GM11168 (cell line): ENCODE data around the gene ADRA2C.

ENCODE experiments used
- in situ Hi-C: fragments of 300-500 bp; cut with MboI; formaldehyde crosslinking; loops from one replicate; pipeline ENCODE4 v1.12.0; 2022; ENCODE audit warnings: low sequenced_read_pairs; ENCODE audit not compliant: unreplicated experiment

ADRA2C gene

GRCh38 chr4:3789587-3789986, 23.4 kb downstream of the ADRA2C start:
- in situ Hi-C loops, result no loop called here

DNA sequence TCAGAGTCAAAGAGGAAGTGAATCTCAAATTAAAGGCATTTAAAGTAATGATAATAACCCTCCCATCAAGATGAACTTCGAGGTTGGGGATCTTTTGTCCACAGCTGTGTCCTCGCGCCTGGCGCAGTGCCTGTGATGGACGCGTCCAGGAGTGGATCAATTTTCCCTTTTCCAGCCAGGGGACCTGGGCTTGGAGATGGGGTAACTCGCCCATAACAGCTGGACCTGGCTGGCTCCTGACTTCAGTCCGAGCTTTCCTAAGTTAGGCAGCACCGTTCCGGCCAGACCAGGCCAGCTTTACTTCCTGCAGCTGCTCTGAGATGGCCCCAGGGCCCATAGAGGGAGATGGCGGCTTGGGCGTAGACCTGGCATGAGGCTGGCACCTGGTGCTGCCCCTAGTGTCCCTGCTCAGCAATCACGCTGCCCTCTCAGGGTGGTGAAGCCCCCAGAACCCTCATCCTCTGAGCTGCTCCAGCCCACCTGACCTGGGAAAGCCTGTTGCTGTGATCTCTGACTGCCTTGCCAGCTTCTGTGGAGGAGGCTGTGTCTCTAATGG, 23.9 kb downstream of the ADRA2C start:
- in situ Hi-C loops, result no loop called here

GRCh38 chr4:3791256-3791655, 25.1 kb downstream of the ADRA2C start:
- in situ Hi-C loops, result no loop called here

GRCh38 chr4:3791910-3792542, 25.8 kb downstream of the ADRA2C start:
- in situ Hi-C loops, result no loop called here

- in situ Hi-C loops, result no loop called here
Measured at GRCh38 chr4:3792813-3793212, 26.6 kb downstream of the ADRA2C start.

DNA sequence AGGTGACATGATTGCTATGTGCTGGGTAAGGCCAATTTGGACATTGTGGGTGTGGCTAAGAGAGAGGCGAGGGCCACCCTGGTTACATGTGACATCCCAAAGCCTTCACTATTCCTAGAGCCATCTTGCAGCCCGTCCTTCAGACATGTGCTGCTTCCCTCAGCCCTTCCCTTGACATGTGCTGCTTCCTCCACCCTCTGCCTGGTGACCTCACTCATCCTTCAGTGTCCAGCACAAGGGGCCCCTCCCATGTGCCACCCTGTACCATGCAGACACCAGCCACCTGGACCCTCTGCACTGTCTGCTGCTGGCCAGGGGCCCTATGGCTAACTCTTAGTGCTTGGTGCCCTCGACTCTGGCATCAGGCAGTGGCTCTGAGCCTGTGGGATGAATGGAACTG, 27.4 kb downstream of the ADRA2C start:
- in situ Hi-C loops, result no loop called here

DNA sequence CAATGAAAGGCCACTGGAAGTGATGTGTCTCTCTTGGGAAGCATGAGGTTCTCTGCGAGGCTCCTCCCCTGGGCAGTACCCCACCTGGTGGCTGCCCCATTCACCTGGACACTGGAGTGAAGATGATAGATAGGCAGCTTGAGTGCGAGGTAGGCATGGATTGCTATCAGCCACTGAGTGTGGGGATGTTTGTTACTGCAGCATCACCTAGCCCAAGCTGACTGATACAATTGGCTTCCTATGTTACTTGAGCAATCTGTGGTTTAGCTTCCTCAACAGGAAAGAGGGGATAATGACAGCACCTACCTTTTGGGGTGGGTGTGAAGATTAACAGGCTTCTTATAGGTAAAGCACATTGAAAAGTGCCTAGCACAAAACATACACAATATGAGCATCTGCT, 30.8 kb downstream of the ADRA2C start:
- in situ Hi-C loops, result no loop called here

DNA sequence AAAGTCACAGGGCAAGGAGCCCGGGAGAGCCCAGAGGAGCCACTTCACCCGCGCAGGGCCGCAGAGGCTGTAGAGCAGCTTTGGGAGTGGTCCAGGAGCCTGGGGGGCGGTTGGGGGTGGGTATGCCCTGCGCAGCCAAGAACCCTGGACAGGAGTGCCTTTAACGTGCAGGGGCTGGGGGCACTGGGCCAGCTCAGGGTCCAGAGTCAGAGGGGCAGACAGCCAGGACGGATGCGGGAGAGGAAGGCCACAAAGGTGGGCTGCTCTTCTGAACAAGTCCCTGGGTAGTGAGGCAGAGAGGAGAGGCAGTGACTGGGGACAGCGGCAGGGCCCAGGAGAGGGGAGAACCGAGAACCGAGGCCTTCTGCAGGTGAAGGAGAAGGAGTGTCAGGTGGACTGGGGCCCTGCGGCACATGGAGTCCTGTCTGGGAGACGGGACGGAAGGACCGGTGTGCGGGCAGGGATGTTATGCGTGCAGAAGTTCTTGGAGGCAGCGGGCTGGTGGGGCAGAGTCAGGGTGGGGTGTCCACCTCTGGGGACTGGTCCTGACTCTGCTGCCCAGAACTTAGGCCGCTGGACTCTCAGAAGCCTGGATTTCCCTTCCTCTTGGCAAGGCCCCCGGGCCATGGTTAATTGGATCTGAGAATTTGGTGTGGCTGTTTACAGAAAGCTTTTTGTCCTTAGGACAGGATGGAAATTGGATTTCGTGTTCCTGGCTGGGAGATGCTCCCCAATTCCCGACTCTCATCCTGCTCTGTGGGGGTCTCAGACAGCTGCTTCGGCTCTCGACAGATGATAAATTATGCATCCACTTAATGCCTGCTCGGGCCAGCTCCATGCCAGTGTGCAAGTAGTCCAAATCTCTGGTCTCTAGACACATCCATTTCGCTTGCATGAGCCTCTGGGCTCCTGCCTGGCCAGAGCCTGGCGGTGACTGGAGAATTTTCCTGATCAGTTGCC, 31.9 kb downstream of the ADRA2C start:
- in situ Hi-C loops, result no loop called here

- in situ Hi-C loops, result no loop called here
Measured at GRCh38 chr4:3799496-3799895, 33.3 kb downstream of the ADRA2C start.

DNA sequence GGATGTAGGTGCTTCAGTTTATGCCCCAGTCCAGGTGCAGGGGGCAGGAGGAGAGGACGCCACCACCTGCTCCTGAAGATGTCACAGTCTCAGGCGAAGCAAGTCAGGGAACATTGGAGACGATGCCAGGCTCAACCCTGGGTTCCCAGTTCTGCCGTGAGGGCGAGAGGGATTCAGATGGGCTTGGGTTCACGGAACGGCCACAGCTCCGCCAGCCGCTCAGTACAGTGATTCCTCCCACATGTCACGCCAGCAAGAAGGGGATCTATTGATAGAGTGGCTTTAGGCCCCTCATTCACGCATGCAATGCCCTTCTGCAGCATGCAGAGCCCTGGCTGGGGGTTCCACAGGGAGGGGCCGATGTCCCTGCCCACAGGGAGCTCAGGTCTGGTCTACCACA, 34.2 kb downstream of the ADRA2C start:
- in situ Hi-C loops, result no loop called here

DNA sequence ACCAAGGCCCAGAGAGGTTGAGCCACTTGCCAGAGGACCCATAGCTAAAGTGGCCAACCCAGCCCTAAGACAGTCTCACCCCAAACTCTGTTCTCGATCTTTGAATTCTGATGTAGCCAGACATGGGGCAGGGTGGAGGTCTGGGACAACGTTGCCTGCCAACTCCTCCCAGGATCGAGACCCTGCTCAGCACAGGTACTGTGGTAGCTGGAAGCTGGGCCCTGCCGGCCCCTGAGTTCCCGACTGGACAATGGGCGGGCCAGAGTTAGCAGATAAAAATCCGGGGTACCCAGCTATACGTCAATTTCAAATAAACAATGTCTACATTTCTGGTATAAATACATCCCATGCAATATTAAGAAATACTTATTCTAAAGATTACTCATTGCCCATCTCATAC, 35.3 kb downstream of the ADRA2C start:
- in situ Hi-C loops, result no loop called here

DNA sequence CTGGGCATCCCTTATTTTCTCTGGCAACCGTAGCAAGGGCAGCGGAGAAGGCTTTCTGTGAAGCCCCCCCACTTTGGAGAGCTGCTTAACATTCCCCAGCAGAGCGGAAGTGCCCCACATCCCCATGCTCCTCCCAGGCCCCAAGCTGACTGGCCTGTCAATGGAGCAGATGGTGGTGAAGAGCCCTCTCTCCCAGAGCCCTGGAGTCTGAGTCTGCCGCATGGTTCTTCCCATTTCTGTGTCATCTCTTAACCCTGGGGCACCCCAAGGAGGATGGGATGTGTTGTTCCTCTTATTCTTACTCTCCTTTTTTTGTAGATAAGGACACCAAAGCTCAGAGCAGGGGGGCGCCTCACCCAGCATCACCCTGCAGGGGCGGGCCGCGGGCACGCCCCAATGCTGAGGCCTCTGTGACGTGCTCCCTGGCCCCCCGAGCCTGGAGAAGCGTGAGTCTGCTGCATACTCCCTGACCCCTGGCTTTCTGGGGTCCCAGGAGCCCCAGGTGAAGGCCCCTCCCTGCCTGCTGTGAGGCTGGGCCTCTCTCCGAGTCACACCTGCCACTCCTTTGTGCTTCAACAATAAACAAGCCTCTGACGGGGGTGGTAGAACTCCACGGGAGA, 35.9 kb downstream of the ADRA2C start:
- in situ Hi-C loops, result no loop called here

GRCh38 chr4:3802571-3803474, 36.6 kb downstream of the ADRA2C start:
- in situ Hi-C loops, result no loop called here

GRCh38 chr4:3803475-3803847, 37.3 kb downstream of the ADRA2C start:
- in situ Hi-C loops, result no loop called here

- in situ Hi-C loops, result no loop called here
Measured at GRCh38 chr4:3803946-3804345, 37.8 kb downstream of the ADRA2C start.

GRCh38 chr4:3805026-3805425, 38.8 kb downstream of the ADRA2C start:
- in situ Hi-C loops, result no loop called here

DNA sequence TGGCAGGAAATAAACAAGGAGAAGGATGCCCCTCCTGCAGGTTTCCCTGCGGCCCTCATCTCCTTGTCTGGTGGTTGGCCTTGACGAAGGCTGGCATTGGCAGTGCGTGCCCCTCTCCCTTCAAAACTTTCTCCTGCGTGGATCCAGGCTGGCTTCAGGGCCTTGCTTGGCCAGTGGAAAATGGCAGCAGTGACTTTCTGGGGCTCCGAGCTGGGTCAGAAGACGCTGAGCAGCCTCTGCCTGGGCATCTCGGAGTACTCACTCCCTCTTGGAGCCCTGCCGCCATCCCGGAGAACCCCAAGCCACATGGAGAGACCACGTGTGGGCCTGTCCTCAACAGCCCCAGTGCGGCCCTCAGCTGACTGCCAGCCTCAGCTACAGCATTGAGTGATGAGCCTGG, 39.5 kb downstream of the ADRA2C start:
- in situ Hi-C loops, result no loop called here

- in situ Hi-C loops, result no loop called here
Measured at GRCh38 chr4:3807311-3807710, 41.1 kb downstream of the ADRA2C start.

DNA sequence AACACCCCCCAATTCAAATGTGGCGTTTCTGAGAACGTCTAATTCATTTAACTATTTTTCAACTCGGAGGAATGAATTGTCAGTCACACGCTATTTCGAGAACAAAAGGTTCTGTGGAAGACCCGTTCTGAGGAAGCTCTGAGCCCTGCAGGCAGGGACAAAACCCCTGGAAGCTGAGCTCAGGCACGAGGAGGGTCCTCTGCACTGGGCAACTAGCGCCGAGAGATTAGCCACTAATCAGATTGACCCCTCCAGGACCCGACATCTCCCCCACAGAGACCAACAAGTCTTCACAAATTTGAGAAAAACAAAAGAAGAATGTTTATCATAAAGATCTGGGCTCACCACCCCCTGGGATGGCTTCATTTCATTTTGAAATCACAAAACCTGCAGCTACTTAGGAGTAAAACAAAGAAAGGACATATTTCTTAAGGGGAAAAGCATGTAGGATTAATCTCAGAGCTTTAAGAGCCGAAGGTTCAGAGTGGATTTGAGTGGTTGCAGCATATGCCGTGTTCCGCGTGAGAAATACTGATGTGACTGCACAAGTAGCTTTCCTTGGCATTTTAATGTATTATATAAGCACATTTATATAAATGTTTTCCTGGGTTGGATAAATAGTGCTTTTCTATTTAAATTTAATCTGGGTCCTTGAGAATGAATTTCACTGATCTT, 41.8 kb downstream of the ADRA2C start:
- in situ Hi-C loops, result no loop called here
